DMS53 (cell line): ENCODE measurements around the gene NUDT17.
A peak's percentile ranks its signal among the peaks of the same experiment; 100 is the strongest.
"Not testable (repeated sequence)": the region's sequence is repeated elsewhere in the genome, so short reads cannot be mapped to it uniquely, and the experiment has no call there.

ENCODE experiments used
- DNase-seq: peaks from one replicate; lab custom pipeline; 2025; lab: John Stamatoyannopoulos, UW

Gene NUDT17, protein sequence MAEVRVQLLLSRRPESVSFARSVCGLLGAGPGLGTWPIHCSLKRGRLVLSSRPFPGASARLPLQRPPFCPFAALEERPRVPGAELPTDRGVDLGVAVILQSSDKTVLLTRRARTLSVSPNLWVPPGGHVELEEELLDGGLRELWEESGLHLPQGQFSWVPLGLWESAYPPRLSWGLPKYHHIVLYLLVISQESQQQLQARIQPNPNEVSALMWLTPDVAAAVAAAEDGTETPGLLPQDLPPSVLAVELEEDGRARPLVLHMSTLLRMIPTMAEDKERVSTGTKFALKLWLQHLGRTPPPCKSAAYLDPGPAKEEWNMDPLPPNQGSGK

DNA sequence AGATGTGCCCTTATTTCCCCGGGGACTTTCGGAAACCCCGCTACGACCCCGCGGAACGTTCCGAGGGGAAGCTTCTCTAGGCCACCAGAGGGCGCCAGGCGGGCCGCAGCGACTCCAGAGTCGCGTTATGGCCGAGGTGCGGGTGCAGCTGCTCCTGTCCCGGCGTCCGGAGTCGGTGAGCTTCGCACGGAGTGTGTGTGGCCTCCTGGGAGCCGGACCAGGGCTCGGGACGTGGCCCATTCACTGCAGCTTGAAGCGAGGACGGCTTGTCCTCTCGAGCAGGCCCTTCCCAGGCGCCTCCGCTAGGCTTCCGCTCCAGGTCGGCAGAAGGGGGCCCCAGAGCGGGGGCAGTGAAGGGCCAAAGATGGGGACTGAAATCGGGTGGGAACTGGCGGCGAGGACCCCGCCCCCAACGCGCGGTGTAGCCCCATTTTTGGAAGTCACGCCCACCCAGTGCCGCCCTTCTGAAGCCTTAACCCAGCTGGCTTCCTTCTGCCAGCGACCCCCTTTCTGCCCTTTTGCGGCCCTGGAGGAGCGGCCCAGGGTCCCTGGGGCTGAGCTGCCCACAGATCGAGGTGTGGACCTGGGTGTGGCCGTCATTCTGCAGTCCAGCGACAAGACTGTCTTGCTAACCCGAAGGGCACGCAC, at the start of gene NUDT17:
TSS of gene NUDT17 (plus strand) at position 117 of the 648 bp plus-strand sequence. CDS start at position 128, 11 bp downstream.
- peak; percentile 92 for DNase-seq

DNA sequence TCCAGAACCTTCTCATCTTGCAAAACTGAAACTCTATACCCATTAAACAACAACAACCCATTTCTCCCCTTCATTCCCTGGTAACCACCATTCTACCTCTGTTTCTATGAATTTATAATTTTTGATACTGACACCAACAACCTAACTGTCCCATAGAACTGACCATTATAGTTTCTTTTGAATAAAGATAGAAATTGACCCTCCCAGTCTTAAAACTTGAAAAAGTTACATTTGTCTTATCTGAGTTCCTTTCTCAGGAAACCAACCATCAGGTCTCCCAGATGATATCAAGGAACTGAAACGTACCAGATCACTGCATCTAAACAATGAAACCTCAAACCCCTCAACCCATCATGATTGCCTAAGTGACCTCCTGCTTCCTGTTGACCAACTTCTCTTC, 48.7 kb upstream of the NUDT17 start:
- no peak for DNase-seq

DNA sequence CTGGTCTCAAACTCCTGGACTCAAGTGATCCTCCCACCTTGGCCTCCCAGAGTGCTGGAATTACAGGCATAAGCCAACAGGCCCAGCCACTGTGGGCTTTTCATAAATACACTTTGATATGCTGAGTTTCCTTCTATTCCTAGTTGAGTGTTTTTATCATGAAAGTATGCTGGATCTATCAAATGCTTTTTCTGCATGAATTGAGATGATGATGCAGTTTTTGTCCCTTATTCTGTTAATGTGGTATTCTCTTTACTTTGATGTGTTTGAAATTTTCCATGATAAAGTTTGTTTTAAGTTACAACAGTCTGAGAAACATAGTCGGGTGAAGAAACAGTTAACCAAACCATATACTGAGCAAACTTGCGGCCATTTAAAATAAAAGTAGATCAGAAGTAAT, 45.6 kb upstream of the NUDT17 start:
- DNase-seq, result no peak

DNA sequence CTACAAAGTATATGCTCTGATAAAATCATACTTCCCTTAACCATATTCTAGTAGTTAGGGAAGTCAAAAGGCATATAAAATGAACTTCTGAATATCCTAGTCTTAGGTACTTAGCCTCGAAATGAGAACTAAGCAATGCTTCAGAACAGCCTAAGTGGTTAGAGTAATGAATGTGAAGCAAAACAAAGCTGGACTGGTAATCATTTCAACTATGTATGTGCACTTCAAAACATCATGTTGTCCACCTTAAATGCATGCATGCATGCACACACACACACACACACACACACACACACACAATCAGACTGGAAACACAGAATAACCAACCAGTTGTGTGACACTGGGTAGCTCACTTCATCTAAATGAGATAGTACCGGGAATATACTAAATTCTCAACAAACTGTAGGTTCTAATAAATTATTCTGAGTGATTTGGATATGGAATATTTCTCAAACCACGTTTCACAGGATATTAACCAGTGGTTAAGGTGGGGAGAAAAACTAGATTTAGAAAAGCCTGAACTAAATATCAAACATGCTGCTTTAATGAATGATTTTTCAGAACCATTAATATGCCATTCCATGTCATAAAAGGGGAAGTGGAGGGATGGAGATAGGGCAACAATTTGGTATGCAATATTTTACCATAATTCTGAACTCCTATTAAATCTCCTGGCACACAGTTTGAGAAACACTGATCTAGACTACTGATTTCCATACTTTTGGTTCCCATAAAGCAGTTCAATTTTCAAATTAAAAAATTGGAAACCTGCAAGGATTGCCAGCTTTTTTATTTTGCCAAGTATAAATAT, 41.0 kb upstream of the NUDT17 start:
- DNase-seq, result no peak

DNA sequence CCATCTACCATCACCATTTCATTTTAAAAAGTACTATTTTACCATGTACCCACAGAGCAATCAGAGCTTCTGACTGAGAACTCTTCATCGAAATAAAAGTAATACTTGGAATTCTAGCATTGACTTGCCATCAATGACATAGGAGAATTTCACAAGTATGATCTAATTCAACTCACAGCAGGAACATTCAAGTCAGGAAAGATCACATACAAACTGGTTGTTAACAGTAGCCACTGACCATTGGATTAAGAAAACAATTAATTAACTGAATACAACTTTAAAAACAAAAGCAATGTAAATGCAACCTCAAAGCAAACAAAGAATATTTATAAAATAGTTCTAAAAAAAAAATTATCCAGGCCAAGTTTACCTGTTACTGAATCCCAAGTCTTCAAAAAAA, 40.4 kb upstream of the NUDT17 start:
- DNase-seq, result no peak

DNA sequence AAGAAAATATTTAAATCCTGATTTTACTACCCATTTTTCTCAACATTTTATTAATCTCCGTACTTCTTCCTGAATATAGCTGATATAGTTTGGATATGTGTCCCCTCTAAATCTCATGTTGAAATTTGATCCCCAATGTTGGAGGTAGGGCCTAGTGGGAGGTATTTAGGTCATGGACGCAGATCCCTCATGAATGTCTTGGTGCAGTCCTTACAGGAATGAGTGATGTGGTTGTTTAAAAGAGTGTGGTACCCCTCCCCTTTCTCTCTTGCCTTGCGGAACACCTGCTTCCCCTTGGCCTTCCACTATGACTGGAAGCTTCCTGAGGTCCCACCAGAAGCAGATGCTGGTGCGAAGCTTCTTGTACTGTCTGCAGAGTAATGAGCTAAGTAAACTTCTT, 39.0 kb upstream of the NUDT17 start:
- DNase-seq, result no peak

DNA sequence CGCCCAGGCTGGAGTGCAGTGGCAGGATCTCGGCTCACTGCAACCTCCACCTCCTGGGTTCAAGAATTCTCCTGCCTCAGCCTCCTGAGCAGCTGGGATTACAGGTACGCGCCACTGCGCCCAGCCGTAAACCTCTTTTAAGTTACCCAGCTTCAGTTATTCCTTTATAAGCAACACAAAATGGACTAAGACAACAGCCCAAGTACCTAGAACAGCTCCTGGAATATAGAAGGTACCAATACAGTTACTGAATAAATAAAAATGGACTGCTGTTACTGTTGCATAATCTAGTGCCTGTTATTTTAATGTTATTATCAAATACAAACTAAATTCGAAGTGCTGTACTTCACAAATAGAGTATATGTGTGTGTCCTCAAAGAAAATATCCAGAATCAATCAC, 38.6 kb upstream of the NUDT17 start:
- DNase-seq, result no peak

DNA sequence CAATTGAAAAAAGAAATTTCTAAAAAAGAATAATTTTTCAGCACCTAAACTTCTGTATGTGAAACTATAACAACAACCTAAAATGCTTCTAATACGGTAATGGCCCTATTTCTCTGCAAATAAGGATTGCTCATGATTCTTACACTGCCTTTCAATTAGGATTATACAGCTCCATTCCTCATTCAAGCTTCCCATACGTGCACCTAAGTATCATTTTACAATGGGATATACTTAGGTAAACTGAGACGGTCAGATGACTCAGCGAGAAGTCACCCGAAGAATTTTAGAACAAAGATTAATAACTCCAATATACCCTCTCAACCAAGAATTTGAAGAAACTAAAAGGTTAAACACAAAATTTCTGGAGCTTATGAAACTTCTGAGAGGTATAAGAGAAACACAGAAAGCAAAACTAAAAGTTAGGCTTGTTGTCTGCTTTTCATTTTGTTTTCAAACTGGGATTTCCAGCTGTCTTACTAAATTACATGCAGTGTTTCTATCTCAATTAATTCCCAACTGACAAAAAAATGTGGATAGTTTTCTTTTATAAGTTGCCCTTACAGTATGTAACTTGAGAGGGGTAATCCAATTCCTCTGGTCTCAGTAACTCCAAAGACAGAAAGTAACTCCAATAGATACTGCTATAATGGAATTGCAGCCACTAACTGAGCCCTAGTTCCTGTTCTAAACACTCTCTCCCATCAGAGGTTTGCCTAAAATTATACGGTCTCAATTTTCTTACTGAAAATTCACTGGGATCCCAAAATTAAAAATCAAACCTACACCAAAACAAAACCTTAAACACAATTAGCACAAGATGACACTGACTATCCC, 32.2 kb upstream of the NUDT17 start:
- DNase-seq, result not testable (repeated sequence)

DNA sequence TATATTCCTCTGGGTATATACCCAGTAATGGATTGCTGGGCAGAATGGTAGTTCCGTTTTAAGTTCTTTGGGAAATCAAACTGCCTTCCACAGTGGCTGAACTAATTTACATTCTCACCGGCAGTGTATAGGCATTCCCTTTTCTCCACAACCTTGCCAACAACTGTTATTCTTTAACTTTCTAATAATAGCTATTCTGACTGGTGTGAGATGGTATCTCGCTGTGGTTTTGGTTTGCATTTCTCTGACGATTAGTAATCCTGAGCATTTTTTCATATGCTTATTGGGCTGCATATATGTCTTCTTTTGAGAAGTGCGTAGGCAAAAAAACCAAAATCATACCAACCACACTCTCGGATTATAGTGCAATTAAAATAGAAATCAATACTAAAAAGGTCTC, 27.3 kb upstream of the NUDT17 start:
- DNase-seq, result not testable (repeated sequence)

DNA sequence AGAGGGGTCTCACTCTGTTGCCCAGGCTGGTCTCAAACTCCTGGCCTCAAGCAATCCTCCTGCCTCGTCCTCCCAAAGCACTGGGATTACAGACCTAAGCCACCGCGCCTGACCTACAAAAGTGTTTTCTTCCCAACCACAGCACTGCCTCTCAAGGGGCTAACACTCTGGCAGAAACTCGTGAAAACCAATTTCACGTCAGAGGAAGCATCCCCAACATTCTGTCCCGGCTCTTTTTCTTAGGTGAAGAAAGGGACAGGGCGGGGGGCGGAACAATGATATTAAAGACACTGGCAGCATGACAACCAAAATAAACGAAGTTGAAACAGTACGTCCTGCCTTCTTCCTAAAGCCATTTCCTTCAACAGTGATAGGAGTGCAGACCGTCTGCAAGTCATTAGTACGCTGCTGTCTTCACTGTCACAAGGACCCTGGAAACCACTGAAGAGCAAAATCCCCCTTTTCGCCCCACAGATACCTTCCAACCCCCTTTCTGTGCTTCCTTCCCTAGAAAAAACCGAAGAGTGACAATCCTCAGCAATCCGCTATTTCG, 22.6 kb upstream of the NUDT17 start:
- DNase-seq, result not testable (repeated sequence)

DNA sequence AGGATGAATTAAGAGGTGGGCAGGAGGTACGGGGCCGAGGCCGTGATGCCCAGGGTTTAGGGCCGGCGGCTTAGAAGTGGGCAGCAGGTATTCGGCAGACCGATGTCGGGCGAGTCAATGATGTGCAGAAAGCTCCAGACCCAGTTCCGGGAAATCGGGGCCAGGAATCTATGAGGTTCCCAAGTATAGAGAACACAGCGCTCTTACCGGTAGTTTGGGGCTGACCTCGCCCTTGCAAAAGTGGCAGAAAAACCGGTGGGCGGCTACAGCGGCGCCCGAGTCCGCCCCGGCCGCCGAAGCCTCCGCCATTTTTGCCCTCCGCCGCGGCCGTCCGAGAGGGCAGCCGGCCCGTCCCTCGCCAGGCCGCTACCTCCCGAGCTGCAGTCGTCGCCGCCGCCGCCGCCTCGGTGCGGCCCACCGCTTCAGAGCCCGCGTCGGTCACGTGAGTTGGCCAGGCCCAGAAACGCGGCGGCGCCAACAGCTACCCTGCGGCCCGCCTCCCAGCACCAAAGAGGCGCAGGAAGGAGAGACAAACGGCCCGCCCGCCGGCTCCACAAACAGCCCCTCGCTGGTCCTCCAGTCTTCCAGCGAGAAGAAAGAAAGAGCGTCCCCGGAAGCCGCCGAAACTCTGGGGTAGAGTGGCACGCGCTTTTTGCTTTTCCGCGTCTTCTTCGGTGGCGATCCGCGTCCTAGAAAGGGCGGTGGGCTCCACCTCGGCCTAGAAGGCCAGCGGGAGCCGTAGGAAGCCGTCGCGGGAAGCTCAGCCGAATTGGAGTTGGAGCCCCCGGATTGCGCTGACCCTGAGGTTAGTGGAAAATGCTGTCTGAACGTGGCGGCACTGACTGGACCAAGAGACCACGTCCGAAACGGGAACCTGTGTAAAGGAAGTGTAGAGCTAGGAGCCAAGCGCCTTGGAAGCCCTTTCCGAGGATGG, 21.6 kb upstream of the NUDT17 start, which contains the start of the genes POLR3C and RNF115:
TSS of gene POLR3C (plus strand) at position 636 of the 934 bp plus-strand sequence. CDS start 1,577 bp downstream, outside the sequence.
TSS of gene RNF115 (minus strand) at position 531 of the 934 bp plus-strand sequence. CDS start at position 309, 222 bp downstream.
- DNase-seq, result peak; percentile 97

DNA sequence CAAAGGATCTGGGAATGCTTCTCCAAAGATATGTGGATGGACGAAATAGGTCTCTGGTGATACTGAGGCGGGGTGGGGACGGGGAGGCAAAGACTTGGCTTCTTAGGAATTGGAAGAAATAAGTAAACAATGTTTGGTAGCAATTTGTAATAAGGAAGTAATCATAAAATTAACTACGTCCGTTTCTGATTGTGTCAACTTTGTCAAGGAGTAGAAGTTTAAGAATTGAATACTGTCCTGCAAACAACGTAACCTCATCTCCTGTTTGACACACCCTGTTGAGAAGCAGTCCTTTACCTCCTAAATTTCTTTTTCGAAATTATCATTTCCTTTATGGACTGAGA, 21.0 kb upstream of the NUDT17 start:
- DNase-seq, result no peak

DNA sequence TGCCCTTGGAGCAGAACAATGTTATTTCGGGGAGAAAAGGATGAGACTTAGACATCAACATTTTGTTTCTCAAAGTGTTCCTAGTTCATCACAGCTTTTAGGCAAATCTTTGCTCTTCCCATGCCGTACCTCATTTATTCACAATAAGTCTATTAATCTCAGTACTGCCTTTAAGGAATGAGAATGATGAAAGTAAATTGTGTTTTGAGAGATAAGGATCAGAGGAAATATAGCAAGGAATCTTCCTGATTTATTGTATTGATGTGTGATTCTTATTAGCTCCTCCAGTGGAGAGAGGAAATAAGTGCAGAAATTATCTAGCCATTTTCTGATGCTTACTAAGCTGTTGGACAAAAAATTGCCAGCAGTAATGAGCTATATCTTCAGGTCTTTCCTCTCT, 19.4 kb upstream of the NUDT17 start:
- DNase-seq, result no peak

DNA sequence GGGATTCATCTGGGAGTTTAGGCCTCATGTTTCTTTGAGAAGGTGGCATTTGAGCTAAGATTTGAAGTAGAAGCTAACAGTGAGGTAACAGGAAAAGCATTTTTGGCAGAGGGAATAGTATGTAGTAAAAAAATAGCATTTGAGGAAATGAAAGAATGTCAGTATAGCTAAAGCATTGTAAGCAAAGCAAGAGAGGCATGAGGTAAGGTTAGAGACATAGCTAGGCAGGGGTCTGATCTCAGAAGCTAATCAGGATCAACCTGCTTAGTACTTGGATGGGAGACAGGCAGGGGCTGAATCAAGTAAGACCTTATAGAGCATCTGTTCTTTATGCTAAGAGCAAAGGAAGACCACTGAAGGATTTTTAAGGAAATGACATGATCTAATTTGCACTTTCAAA, 17.5 kb upstream of the NUDT17 start:
- DNase-seq, result no peak

DNA sequence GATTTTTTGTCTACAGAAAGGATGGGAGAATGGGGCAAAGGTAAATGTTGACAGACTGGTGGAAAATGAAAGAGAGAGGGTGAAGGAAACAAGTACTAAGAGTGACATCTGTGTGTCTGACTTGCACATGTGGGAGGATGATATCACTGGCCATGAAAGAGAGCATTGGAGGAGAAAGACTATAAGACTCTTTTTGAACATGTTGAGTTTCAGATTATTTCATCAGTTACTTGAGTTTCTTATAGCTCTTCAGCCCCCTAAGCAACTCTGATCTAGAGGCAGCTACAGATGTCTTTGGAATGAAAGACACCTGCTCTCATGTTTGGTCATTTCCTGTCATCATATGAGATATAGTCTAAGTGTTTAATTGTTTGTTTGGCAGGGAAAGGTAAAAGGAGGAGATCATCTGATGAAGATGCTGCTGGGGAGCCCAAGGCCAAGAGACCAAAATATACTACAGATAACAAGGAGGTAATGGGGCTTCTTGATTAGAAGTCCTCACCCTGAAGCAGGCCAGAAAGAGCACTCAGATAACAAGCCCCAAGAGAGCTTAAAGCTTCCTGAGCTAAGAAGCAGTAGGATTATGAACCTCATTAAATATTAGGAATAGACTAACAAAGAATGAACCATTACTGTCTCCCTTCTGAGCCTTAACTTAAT, 16.9 kb upstream of the NUDT17 start:
- DNase-seq, result no peak

DNA sequence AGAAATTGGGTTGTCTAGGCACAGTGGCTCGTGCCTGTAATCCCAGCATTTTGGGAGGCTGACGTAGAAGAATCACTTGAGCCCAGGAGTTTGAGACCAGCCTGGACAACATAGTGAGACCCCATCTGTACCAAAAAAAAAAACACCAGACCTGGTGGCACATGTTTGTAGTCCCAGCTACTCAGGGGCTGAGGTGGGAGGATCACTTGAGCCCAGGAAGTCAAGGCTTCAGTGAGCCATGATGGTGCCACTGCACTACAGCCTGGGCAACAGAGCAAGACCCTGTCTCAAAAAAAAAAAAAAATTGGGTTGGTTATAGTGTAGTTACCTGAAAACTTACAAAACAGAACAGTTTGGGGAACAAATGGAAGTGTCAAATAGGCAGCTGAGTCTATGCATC, 14.6 kb upstream of the NUDT17 start:
- not testable (repeated sequence) for DNase-seq

DNA sequence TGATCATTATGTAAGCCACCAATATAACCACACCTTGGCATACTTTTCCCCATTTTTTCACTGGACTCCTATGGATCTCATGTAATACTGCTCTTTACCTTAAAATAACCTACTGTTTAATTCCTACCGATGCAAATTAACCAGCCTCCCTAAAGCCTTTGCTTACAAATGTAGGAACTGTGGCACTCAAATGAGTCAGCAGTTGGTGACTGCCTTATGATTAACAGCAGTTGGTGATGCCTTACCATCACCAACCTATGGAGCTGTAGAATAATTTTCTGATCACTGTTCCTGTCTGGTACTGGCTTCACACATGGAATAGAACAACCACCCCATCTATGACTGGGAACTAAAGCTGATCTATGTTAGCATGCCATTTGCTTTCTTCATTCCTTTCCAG, 7.8 kb upstream of the NUDT17 start:
- no peak for DNase-seq

DNA sequence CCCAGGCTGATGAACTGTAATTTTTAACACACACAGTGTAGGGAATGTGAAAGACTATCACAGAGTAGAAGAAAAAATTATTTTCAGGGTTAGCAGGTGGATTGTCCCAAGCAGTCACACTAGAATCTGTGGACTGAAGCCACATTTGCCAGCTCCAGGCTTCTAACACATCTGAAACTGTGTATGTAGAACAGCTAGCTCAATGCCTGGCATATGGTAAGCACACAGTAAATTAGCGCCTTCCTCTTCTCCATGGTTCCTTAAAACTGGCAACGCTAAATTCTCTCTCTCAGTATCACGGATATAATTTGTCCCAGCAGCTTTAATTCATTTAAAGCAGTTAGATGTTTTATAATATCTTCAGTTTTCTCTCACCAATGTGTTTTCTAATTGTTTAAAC, 2.4 kb upstream of the NUDT17 start:
- peak; percentile 46 for DNase-seq

DNA sequence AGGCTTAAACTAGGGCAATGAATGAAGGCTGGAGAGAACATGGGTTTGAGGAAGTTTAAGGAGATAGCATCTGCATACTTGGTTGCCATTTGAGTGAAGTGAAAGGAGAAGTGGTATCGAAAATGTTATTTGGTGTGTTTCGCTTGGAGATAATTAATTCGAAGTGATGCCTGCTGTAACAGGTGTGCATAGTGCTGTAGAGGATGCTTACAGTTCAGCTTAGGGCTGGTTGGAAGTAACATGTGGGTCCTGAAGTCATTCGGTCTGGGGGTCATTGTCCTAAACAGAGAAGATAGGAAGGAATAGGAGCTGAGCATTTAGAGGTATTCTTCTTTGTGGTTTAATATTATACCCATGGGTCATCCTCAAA, 301 bp upstream of the NUDT17 start:
- peak; percentile 72 for DNase-seq

DNA sequence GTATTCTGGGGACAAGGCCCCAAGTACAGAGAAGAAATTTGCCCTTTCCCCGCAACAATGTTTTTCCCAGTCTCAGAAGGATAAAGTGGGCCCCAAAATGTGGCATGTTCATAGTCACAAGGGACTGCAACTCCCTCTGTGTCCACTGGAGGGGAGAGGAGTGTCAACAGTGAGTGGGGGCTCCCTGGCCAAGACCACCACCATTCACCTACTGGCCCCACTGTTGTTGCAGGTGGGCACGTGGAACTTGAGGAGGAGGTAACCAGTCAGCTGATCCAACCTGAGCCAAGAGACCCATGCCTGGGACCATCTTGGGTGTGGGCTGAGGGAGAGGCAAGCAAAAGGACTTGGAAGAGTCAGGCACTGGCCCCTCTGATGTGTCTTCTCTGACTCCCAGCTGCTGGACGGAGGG, 777 bp downstream of the NUDT17 start:
- peak; percentile 46 for DNase-seq
